HFFc6 (cell line): ENCODE measurements around the gene SLC3A2. TPM values are rescaled to one million over a fixed set of nuclear protein-coding genes. Genes with fewer than 3 reads are reported as not detected.
A peak's percentile ranks its signal among the peaks of the same experiment; 100 is the strongest.

Source experiments
- DNase-seq: peaks from one replicate; pipeline ENCODE4 v3.0.0-alpha.2; 2018
- H3K27ac Mint-ChIP-seq: 2 replicates; pipeline ENCODE4 v1.8.0; 2020; ENCODE audit warnings: mild to moderate bottlenecking, mixed read lengths
- H3K27me3 Mint-ChIP-seq: 2 replicates; pipeline ENCODE4 v1.8.0; 2021; ENCODE audit warnings: mild to moderate bottlenecking, moderate library complexity, mixed read lengths; ENCODE audit not compliant: insufficient read depth
- H3K36me3 Mint-ChIP-seq: 2 replicates; pipeline ENCODE4 v1.8.0; 2021; ENCODE audit warnings: low read depth, mixed read lengths
- H3K4me1 Mint-ChIP-seq: 2 replicates; pipeline ENCODE4 v1.8.0; 2020; ENCODE audit warnings: low read depth, mixed read lengths
- H3K4me3 Mint-ChIP-seq: 2 replicates; pipeline ENCODE4 v1.8.0; 2020; ENCODE audit warnings: mild to moderate bottlenecking, moderate library complexity, mixed read lengths
- H3K9me3 Mint-ChIP-seq: 2 replicates; pipeline ENCODE4 v1.8.0; 2020; ENCODE audit warnings: mild to moderate bottlenecking, mixed read lengths
- CTCF ChIP-seq: fragments of 200-600 bp; sonication (generic); IDR thresholded peaks from 2 replicates; pipeline ENCODE4 v1.5.0; 2021; ENCODE audit warnings: antibody characterized with exemption, mild to moderate bottlenecking
- total RNA-seq, 6 experiments: library from RNA; stranded (reverse); fragmentation: NEBNext Ultra II Directional; extraction: Animal tissue kit (Norgen Biotek cat#: 25700); gene quantifications; 2 replicates in 1 of 6; 3 replicates in 5 of 6; pipeline ENCODE4 v1.2.3, GENCODE V29; 2021

Gene SLC3A2
- total RNA-seq, 6 experiments from 2014 or later: 140 to 206 (median 180) TPM

GRCh38 chr11:62908468-62909072, 27.9 kb downstream of the SLC3A2 start:
- no peak for TF ChIP-seq CTCF
- Mint-ChIP-seq H3K27ac (no peak overlapping the region), H3K9me3 (no peaks in the 10 kb centered on the region), H3K36me3 (no peaks in the 10 kb centered on the region), H3K4me3 (no peak overlapping the region), H3K4me1 (peaks cover 5% of the 10 kb centered on the region), H3K27me3 (peaks cover 9% of the 10 kb centered on the region)
- no peak for DNase-seq

GRCh38 chr11:62909107-62909894, 28.6 kb downstream of the SLC3A2 start:
- H3K36me3 Mint-ChIP-seq: no peaks in the 10 kb centered on the region
- H3K27ac Mint-ChIP-seq: no peak overlapping the region
- H3K4me1 Mint-ChIP-seq: peaks cover 5% of the 10 kb centered on the region
- peaks cover 9% of the 10 kb centered on the region for H3K27me3 Mint-ChIP-seq
- no peak overlapping the region for H3K4me3 Mint-ChIP-seq
- peak; percentile 81 for TF ChIP-seq CTCF
- H3K9me3 Mint-ChIP-seq: no peaks in the 10 kb centered on the region
- peak; percentile 66 for DNase-seq

- no peaks in the 10 kb centered on the region for H3K9me3 Mint-ChIP-seq
- no peaks in the 10 kb centered on the region for H3K36me3 Mint-ChIP-seq
- H3K4me1 Mint-ChIP-seq: peaks cover 1% of the 10 kb centered on the region
- DNase-seq: no peak
- H3K27ac Mint-ChIP-seq: no peak overlapping the region
- H3K4me3 Mint-ChIP-seq: no peak overlapping the region
- TF ChIP-seq CTCF: no peak
- H3K27me3 Mint-ChIP-seq: peaks cover 12% of the 10 kb centered on the region
Observed at GRCh38 chr11:62910141-62910882, 29.6 kb downstream of the SLC3A2 start.

GRCh38 chr11:62911137-62912130, 30.7 kb downstream of the SLC3A2 start:
- H3K4me3 Mint-ChIP-seq: no peak overlapping the region
- DNase-seq: peak; percentile 6
- peaks cover 18% of the 10 kb centered on the region for H3K27me3 Mint-ChIP-seq
- no peak for TF ChIP-seq CTCF
- H3K9me3 Mint-ChIP-seq: no peaks in the 10 kb centered on the region
- no peaks in the 10 kb centered on the region for H3K36me3 Mint-ChIP-seq
- no peaks in the 10 kb centered on the region; the same call in 1 of the 2 replicates for H3K4me1 Mint-ChIP-seq
- no peak overlapping the region for H3K27ac Mint-ChIP-seq

- TF ChIP-seq CTCF: no peak
- H3K9me3 Mint-ChIP-seq: no peaks in the 10 kb centered on the region
- no peaks in the 10 kb centered on the region for H3K36me3 Mint-ChIP-seq
- no peak for DNase-seq
- no peak overlapping the region for H3K27ac Mint-ChIP-seq
- H3K4me1 Mint-ChIP-seq: no peaks in the 10 kb centered on the region; the same call in 1 of the 2 replicates
- no peak overlapping the region for H3K4me3 Mint-ChIP-seq
- H3K27me3 Mint-ChIP-seq: peaks cover 22% of the 10 kb centered on the region
Observed at GRCh38 chr11:62912268-62912667, 31.6 kb downstream of the SLC3A2 start.
